HG02610 (cell line): ENCODE data around the gene SLC37A3.
"Not testable (repeated sequence)": the region's sequence is repeated elsewhere in the genome, so short reads cannot be mapped to it uniquely, and the experiment has no call there.

ENCODE experiments used
- ATAC-seq: cut with Tn5 transposase; IDR thresholded peaks from one replicate; pipeline ENCODE4 v1.9.1; 2021; ENCODE audit warnings: mild to moderate bottlenecking, moderate library complexity; ENCODE audit not compliant: unreplicated experiment

Gene SLC37A3

DNA sequence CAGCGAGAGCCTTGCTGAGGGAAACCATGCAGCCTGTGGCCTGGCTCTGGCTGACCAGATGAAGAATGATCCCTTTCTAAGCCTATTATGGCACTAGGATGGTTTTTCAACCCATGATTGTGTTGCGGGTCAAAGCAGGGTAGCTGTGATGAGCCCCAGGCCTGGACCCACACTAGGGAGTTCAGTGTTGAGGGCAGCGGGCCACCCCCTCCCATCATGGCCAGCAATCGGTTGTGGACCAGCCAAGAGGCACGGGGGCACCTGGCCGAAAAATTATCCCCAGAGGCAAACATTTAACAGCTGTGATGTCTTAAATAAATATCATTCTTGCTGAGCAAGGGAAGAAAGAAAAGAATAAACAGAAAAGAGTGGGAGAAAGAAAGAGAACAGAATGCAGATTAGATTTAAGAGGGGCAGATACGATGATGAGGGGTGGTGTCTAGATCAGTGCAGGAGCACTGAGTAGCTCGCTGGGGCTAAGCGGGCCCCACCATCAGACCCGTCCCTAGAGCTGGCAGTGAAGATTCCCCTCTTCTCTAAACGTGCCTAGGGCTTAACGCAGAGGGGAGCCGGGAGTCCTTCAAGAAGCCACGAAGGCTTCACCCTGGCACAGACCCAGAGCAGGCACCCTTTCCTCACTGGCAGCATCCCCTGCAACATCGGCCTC lies 82.7 kb downstream of the SLC37A3 start:
- ATAC-seq = no peak

DNA sequence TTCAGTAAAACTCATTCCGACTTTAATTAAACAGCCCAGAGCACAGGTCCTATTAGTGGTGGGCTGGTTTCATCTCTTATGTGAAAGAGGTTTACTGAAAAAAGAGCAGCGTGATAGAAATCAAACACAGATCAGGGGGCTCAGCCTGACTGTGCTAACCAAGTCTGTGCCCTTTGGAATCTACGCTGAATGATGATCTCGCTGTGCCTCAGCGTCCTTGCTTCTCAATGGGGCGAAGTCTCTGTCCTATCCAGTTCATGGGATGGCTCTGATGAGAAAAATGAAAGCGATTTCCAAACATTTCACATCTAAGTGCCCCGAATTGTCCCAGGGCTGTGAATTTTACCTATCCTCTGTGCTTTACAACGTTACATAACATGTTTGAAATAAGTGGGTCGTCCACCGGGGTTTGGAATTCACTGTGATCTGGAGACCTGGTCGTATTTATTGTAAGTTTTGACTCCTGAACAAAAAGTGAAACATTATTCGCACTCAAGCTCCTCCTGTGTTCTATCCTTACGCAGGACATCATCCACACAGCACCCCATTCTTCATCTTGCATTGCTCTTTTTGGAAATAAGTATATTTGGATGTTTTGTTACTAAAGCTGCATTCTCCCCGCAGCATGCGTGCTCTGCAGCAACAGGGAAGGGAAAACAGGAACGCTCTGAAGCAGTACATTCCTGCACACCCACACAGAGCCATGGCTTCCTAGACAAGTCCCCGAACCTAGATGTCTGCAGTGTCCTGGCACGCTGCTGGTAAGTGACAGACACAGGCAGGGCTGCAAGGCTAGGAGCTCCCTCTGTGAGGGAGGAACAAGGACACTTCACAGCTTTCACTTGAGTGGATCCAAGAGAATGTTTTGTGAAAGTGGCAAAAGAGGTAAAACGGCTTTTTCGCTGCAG lies 83.5 kb downstream of the SLC37A3 start:
- no peak for ATAC-seq

DNA sequence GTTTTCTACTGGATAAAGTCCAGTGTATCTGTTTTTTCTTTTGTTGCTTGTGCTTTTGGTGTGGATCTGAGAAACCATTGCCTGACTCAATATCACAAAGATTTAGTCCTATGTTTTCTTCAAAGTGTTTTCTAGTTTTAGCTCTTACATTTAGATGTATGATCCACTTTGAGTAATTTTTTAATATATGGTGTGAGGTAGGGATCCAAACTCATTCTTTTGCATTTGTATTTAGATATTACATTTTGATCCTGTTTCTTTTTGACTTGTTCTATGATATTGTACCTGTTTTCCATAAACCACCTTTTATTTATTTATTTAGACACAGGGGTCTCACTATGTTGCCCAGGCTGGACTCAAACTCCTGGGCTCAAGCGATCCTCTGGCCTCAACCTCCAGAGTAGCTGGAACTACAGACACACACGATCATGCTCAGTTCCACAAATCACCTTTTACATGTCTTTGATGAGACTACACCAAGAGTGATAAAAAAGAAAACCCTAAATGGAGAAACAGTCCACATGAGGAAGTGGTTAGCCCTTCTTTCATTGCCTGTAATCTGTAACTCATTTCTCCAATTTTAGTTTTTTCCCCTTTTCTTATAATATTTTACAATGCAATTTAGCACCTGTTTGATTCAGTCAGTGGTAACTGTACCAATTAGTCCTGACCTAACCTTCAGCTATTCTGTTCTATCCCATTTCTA lies 86.0 kb downstream of the SLC37A3 start:
- no peak for ATAC-seq

DNA sequence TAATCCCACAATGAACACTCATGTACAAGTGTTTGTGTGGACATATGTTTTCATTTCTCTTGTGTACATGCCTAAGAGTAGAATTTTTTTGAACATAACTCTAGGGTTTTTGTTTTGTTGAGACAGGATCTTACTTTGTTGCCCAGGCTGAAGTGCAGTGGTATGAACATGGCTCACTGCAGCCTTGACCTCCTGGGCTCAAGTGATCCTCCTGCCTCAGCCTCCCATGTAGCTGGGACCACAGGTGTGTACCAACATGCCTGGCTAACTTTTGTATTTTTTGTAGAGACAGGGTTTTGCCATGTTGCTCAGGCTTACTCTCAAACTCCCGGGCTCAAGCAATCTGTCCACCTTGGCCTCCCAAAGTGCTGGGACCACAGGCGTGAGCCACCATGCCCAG lies 87.2 kb downstream of the SLC37A3 start:
- not testable (repeated sequence) for ATAC-seq

DNA sequence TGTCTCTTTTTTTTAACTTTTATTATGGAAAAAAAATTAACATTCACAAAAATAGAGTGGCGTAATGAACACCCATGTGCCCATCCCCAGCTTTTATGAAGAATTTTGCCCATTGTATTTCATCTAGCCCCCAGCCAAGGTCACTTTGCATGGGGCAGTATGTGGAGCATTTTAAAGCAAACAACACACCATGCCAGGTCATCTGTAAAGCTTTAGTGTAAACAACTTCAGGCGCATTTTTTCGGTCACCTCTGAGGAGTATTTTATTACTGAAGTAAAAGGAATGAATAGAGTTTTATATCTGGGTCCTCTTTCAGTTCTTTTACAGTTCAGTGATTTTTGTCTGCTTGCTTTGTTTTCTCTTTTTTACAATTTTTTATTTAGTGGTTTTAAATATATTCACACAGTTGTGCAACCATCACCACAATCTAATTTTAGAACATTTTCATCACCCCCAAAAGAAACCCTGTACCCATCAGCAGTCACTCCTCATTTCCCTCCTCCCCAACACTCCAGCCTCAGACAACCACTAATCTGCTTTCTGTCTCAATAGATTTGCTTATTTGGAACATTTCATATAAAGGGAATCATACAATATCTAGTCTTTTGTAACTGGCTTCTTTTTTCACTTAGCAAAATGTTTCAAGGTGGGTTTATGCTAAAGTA lies 87.9 kb downstream of the SLC37A3 start:
- ATAC-seq = no peak

DNA sequence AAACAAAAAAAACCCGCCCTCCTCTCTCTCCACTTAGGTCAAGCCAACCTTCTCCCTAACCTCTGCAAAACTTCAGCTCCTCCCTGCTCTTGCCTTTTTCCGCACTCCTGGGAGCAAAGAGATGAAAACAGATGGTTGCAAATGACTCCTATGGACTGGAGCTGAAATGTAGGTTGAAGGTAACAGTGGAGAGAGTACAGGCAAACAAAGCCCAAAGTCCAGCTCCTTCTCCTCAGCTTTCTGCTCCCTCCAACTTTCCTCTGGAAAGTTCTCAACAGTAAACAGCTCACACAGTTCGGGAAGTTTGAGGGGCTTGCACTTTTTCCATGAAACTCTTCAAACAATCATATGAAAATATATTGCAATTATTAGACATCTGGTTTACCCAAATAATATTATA lies 90.3 kb downstream of the SLC37A3 start:
- ATAC-seq = no peak

DNA sequence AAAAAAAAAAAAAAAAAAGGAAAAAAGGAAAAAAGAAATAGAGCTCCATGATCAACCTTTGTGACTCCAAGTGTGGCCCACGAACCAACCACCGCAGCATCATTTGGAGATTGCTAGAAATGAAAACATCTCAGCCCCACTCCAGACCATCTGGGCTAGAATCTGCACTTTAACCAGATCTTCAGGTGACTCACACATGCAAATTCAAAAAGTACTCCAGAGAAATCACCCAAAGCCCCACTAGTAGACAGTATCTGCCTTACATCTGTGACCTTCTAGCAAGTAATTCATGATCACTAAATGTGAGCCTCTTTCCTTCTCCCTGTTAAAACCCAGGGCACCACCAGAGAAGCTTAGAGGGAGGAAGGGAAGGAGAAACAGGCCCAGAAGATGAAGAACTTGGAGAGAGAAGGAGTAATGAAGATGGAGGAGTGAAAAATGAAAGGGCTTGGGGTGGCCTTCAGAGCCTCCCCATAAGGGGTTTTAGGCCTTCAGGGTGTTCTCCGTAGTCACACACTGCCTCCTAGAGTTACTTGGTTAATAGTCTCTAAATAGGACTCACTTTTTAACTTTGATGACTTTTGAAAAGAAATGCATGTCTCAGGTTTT lies 94.0 kb downstream of the SLC37A3 start:
- peak; percentile 82 for ATAC-seq

DNA sequence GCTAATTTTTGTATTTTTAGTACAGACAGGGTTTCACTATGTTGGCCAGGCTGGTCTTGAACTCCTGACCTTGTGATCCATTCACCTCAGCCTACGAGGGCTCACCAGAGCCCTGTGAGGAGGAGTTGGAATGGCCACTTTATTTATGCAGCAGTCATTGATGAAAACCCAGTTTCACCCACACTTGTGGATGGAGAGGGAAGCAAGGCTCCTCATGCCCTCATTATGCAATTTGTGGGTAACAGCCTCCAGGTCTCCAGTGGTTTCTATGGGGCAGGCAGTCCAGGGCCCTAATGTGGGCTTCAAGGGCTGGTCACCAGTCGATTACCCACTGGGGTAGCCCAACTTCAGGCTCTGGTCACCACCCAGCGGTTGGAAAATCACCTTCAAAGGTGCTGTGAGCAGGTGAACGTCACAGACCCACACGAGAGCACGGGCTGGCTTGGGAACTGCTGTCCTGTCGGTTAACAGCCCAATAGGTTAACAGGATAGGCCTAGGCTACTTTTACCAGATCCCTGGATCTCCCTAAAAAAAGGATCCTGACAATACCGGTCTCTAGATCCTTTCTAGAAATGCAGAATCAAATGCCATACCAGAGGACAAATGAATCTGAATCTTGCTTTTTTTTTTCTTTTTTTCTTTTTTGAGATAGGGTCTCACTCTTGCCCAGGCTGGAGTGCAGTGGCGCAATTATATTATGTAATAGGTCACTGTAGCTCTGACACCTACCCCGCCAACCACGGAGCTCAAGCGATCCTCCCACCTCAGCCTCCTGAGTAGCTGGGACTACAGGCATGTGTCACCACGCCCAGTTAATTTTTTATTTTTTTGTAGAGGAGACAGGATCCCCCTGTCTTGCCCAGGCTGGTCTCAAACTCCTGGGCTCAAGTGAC lies 97.8 kb downstream of the SLC37A3 start:
- no peak for ATAC-seq

DNA sequence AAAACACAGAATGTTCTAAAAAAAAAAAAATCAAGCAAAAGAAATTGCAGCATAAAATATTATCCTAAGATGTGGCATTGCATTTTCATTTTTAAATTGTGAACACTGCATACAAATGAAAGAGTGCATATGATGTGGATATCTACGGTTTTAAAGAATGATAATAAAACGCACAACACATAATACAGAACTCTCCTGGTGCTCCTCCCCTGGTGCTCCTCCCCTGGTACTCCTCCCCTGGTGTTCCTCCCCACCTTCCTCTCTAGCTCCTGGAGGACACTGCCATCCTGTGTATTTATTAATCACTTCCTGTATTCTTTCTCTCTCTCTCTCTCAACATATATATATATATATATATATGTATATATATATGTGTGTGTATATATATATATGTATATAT lies 100.1 kb downstream of the SLC37A3 start:
- no peak for ATAC-seq

DNA sequence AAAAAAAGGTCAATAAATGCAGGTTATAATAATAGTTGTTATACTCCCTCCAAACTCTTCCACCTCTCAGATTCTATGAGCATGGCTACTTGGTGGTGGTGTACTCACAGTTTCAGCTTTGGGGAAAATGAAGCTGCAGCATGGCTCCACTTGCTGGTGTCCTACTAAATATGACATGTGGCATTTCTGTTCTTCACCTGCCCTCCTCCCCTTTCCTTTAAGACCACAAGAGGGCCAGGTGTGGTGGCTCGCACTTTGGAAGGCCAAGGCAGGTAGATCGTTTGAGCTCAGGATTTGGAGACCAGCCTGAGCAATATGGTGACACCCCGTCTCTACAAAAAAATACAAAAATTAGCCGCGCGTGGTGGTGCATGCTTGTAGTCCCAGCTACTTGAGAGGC lies 101.1 kb downstream of the SLC37A3 start:
- no peak for ATAC-seq

DNA sequence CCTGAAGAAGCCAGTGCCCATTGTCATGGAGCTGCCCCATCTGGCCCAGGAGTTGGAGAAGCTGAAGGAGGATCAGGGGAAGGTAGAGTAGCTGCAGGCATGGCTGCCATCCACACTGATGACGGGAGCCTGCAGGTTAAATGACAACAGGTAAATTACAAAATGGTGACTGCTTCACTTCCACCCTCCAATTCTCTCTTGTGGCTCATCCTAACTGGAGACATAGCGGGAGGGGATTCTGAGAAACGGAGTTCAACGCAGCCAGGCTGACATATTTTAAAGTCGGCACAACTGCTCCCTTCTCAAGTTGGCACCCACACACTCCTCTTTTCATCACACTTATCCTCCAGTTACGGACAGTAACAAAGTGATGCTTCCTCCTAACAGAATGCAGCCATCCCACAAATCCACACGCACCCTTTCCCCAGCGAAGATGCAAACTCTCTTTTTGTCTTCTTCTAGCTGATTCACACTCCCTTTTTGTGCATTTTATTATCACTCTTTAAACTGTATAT lies 103.0 kb downstream of the SLC37A3 start:
- no peak for ATAC-seq

DNA sequence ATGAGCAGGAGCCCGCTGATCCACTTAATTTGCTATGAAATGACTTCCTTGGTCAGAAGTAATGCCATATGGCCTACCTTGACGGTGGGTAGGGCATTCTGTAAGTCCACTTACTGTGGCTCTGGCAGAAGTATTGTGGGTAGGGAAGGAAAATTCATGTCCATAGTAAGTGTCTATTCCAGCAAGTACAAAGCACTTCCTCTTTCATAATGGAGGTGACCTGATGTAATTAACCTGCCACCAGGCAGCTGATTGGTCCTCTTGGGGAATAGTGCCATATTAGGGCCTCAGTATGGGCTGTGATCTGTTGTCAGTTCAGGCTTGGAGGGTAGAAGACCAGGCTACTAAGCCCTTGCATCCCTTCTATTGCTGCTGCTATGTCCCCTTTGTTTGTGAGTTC lies 103.9 kb downstream of the SLC37A3 start:
- ATAC-seq = no peak

DNA sequence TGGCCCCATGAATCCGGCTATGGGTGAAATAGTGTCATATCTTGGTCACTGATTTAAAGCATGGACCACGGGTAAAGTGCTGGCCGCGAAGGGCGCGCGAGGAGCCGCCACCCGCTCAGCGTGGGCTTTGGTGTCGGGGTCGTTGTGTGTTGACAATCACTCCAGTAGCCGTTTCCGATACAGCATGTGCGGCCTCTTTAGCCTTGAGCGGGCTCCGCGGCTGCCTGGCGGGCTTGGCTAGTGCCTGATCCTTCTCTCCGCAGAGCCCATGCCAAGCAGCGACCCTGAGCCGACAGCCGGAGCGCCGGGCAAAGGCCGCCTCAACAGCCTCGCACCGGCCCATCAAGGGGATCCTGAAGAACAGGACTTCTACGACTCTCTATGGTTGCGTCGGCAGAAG lies 105.9 kb downstream of the SLC37A3 start:
- no peak for ATAC-seq

DNA sequence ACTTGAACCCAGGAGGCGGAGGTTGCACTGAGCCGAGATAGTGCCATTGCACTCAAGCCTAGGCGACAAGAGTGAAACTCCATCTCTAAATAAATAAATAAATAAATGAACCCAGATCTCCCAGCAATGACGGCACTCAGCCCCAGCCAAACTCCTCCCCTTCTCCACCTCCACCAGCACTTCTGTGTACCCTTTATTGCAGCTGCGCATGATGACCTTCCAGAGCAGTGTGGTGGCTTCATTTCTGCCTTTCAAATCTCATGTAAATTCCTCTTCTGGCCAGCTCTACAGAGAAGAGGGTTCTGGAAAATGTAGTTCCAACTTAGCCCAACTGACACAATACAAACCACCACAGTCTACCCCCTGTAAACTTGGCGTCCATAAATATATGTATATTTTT lies 108.5 kb downstream of the SLC37A3 start:
- no peak for ATAC-seq

DNA sequence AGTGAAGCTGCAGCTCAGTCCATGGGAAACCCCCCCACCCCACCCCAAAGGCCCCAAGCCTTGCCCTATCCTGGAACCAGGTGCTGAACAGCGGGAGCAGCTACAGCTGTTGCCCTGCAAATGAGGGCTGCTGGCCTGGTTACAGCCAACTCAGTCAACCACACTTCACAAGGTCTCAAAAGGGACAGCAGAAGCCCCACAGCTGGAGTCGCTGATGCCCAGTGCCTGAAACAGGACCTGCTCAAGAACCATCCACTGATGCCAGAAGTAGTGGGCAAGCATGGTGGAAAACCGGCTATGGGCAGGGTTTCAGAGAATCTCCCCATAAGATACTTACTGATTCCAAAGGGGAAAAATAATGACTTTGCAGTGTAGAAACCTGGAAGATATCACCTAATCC lies 110.3 kb downstream of the SLC37A3 start:
- ATAC-seq = no peak

DNA sequence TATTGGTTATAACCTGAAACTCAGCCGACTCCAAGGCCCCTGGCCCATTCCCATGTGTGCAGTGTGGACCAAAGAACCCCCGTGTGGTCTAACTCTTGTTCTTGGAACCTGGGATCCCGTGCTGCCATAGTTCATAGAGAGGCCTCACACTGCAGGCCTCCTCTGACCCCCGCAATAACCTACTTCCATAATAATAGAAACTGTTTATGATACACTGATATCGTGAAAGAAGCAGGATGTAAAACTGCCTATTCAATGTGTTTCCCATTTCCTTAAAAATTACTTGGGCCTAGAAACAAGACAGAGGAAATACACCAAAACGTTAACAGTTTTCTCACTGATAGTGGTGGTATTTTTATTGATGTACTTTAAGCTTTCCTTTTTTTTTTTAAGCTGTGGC lies 112.4 kb downstream of the SLC37A3 start:
- no peak for ATAC-seq

DNA sequence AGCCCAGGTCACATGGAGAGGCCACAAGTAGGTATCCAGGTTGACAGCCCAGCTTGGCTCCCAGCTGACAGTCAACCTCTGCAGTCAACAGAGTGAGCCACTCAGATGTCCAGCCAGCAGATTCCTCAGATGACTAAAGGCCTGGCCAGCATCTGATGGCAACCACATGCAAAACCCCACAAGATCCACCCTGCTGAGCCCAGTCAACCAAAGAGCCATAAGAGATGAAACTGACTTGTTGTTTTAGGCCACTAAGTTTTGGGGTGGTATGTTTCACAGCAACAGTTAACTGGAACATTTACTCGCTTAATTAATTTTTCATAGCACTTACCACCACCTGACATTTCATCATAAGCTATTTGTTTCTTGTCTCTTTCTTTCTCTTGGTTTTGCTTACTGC lies 114.3 kb downstream of the SLC37A3 start:
- no peak for ATAC-seq
